Head of caudate nucleus (tissue), 42 donors: ENCODE results near the gene DNAJC7.
A peak's percentile ranks its signal among the peaks of the same experiment; 100 is the strongest.

Experiments used
- DNase-seq, 42 donors: peaks; one replicate each; pipeline versions ENCODE4 v3.0.0 to v3.0.0-alpha.2; 2020 to 2021; ENCODE audit warnings: mixed read lengths in 7 of 42
- intact Hi-C: fragments of 100-400 bp; cut with DNase I; formaldehyde crosslinking; loops from one replicate; pipeline ENCODE4 v1.15.0; 2022

Gene DNAJC7

GRCh38 chr17:41966463-41967140 is 50.6 kb downstream of the DNAJC7 start, which contains the start of gene CNP:
Gene CNP, plus strand, starts transcription at chr17:41966795. Its CDS starts 90 bp downstream, at chr17:41966885.
- intact Hi-C loops: loop anchor here (2.0 to 10.0 kb wide), 2 partner anchors 26 to 148 kb away; partner anchors contain the start of gene DHX58
- DNase-seq: peak; percentile 83 to 97 (median 94)

- DNase-seq: peak in 30 of 42 donors; percentile 36 to 85 (median 56)
- intact Hi-C loops: loop anchor here (2.0 to 10.0 kb wide), 2 partner anchors 27 to 149 kb away; partner anchors contain the start of gene DHX58
Measured at GRCh38 chr17:41965694-41966462, 51.4 kb downstream of the DNAJC7 start.

GRCh38 chr17:41962768-41963434 is 54.3 kb downstream of the DNAJC7 start:
- intact Hi-C loops: loop anchor here (1.0 to 10.0 kb wide), 2 partner anchors 46 to 152 kb away; partner anchors contain the start of gene DHX58
- DNase-seq: peak; percentile 73 to 96 (median 88)

- intact Hi-C loops: loop anchor here (10.0 kb wide), 1 partner anchor 153 kb away; the partner anchor contains the start of gene DHX58
- no peak for DNase-seq
Measured at GRCh38 chr17:41962111-41962510, 55.1 kb downstream of the DNAJC7 start.

GRCh38 chr17:41959336-41960095 is 57.7 kb downstream of the DNAJC7 start:
- intact Hi-C loops: loop anchor here (10.0 kb wide), 1 partner anchor 155 kb away; the partner anchor contains the start of gene DHX58
- DNase-seq: peak in 22 of 42 donors; percentile 24 to 81 (median 47)

GRCh38 chr17:41959030-41959335 is 58.3 kb downstream of the DNAJC7 start:
- DNase-seq: no peak
- intact Hi-C loops: no loop called here

- no peak for DNase-seq
- intact Hi-C loops: loop anchor here (2.0 kb wide), 1 partner anchor 17 kb away; no protein-coding TSS in a partner anchor
Measured at GRCh38 chr17:41957869-41958439, 59.3 kb downstream of the DNAJC7 start.

GRCh38 chr17:41957031-41957868 is 60.0 kb downstream of the DNAJC7 start:
- DNase-seq: no peak
- intact Hi-C loops: loop anchor here (2.0 kb wide), 1 partner anchor 16 kb away; no protein-coding TSS in a partner anchor

GRCh38 chr17:41956522-41956921 is 60.7 kb downstream of the DNAJC7 start:
- no peak for DNase-seq
- intact Hi-C loops: loop anchor here (2.0 kb wide), 1 partner anchor 16 kb away; no protein-coding TSS in a partner anchor

GRCh38 chr17:41948762-41949460 is 68.3 kb downstream of the DNAJC7 start:
- no peak for DNase-seq
- intact Hi-C loops: no loop called here

- intact Hi-C loops: no loop called here
- DNase-seq: no peak
Measured at GRCh38 chr17:41944943-41945342, 72.3 kb downstream of the DNAJC7 start.

GRCh38 chr17:41943492-41943891 is 73.7 kb downstream of the DNAJC7 start:
- intact Hi-C loops: no loop called here
- DNase-seq: no peak

GRCh38 chr17:41942626-41943373 is 74.4 kb downstream of the DNAJC7 start:
- intact Hi-C loops: no loop called here
- no peak for DNase-seq

- intact Hi-C loops: loop anchor here (2.0 kb wide), 1 partner anchor 16 kb away; no protein-coding TSS in a partner anchor
- no peak for DNase-seq
Measured at GRCh38 chr17:41941168-41941567, 76.1 kb downstream of the DNAJC7 start.

GRCh38 chr17:41939693-41940090 is 77.5 kb downstream of the DNAJC7 start:
- no peak for DNase-seq
- intact Hi-C loops: loop anchor here (2.0 kb wide), 1 partner anchor 17 kb away; no protein-coding TSS in a partner anchor
